GM19025 (cell line): ENCODE results near the gene TBC1D1.

ENCODE experiments used
- ATAC-seq: cut with Tn5 transposase; IDR thresholded peaks from one replicate; pipeline ENCODE4 v1.9.1; 2021; ENCODE audit warnings: mild to moderate bottlenecking, low read depth, moderate library complexity; ENCODE audit not compliant: unreplicated experiment

Gene TBC1D1

GRCh38 chr4:38154681-38155588 lies 264.1 kb downstream of the TBC1D1 start:
- ATAC-seq, result no peak

DNA sequence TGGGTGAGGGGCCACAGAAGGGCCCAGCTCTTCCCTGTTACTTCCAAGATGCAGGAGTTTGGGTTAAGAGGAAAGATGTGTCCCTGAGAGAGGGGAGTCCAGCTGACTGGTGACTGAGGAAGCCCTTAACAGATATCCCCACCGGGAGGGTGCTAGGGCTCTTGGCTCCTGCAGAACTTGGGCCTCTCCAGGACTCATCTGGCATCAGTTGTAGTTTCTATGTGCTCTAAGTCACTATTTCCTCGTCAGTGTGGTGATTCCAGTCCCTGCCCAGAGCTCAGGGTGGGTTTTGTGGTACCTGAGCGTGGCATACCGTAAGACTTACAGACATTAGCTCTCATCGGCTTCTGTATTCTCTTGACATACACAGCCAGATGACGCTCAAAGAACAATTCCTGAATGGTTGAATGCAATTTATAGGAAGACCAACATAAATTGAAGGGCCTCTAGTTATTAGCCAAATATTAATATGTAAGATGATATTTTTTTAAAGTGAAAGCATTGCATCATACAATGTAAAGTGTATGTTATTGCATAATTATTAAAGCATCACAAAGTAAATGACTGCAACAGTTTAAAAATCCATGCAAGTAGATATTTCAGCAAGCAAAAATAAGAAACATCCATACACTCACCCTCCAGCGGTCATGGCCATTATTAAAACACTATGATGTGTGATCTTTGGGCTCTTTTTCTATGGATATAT lies 264.9 kb downstream of the TBC1D1 start:
- no peak for ATAC-seq

DNA sequence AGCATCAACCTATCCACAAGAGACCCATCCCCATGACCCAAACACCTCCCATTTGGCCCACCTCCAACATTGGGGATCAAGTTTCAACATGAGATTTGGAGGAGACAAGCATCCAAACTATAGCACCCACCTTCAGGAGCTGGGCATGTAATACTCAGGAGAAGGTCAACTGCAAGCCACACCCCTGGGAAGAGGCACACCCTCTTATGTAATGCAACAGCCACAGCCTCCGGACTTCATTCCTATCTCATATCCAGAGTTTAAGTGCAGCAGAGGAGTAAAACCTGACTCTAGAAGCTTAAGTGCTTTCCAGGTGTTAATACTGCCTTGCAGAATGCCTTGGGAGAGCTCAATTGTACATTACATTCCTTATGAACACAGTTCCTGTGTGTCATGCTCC lies 266.7 kb downstream of the TBC1D1 start:
- ATAC-seq, result no peak

- ATAC-seq, result peak; percentile 89
Observed at GRCh38 chr4:38160487-38161207, 269.8 kb downstream of the TBC1D1 start.

- no peak for ATAC-seq
Observed at GRCh38 chr4:38161208-38162113, 270.6 kb downstream of the TBC1D1 start.

DNA sequence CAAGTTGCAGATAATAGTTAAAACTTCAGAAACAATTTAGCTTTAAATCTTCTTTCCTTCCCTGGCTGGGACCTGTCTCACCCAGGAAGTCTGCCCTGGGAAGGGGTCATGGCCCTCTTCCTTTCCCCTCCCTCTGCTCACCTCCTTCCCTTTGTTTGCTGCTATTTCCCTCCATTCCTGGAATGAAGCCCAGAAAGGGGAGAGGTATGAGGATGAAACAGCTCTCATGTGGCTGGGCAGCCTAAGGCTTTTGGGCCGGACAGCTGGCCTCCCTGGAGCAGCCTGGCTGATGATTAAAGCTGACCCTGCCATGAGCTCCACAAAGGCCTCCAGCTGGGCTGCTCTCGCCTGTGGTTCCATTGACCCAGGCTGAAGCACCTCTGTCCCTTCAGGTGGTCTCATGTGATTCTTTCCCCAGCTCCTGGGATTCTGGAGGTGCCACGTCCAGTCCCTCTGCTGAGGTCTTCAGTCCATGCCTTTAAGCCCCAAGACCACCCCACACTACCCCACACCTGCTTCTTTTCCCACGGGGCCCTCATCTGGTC lies 271.4 kb downstream of the TBC1D1 start:
- ATAC-seq, result no peak

- no peak for ATAC-seq
Observed at GRCh38 chr4:38163216-38164006, 272.5 kb downstream of the TBC1D1 start.

DNA sequence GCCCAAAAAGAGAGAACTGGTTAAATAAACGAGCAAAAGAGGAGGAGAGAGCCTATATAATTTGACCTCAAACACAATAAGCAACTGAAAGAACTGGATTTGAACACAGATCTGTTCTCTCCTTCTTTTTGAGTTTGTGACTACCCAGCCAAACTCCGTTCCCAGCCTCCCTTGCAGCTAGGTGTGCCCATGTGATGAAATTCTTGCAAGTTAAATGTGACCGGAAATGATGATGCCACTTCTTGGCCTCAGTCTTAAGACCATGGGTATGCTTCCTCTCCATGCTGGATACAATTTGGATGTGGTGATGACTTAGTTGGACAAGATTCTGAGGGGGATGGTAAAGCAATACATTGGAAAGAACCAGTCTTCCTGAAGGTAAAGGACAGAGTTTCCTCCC lies 273.5 kb downstream of the TBC1D1 start:
- ATAC-seq, result no peak

- no peak for ATAC-seq
Observed at GRCh38 chr4:38166082-38166481, 275.2 kb downstream of the TBC1D1 start.

GRCh38 chr4:38166768-38167167 lies 275.9 kb downstream of the TBC1D1 start:
- no peak for ATAC-seq

GRCh38 chr4:38167973-38168372 lies 277.1 kb downstream of the TBC1D1 start:
- ATAC-seq, result no peak

DNA sequence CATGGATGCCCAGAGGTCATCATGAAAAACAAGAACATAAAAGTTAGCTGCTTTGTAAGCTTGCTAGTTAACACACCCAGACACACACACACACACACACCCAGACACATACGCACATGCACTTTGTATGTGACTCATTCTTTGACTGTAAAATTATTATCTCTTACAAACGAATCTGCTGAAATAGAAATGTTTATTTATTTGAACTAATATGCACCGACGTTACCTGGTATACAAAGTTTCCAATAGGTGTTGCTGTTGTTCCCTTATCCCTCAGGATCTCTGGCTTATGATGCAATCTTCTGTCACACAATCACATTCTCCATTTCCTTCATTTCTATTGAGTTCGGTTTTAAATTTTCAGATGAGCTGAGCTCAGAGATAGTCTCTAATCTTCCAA lies 278.6 kb downstream of the TBC1D1 start:
- no peak for ATAC-seq

DNA sequence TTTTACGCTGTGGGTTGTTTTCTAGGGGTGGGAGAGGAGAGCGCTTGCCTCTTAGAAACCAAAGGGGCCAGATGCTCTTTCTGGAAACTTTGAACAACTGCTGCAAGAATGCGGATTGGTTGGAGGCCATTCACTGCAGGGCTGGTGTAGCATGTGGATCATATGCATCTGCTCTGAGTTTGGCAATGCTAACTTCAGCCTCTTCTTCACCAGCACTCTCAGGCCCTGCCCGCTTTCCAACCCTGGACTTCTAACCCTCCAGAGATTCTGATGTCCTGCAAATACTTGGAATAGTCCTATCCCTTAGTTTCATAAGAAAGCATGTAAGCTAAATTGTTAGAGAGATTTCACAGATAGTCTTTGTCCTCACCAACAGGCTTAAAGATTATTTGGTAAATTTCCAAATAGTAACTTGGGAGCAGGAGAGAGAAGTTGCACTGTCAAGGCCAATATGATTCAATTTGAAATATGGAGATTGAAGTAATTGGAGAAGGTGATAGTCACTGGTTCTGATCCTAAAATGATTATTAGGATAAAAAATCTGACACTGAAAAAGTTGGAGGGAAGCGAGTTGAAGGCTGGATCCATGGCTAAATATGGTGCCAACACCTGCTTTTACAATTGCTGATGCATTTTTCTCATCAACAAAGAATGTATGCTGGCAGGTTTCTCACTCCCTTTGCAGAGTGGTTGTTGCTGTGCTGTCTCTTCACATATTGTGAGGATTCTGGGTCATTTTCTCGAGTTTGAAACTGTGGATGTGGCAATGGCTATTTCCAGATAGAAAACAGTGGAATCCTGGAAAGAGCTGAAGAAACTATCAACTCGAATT lies 279.7 kb downstream of the TBC1D1 start:
- ATAC-seq, result no peak

DNA sequence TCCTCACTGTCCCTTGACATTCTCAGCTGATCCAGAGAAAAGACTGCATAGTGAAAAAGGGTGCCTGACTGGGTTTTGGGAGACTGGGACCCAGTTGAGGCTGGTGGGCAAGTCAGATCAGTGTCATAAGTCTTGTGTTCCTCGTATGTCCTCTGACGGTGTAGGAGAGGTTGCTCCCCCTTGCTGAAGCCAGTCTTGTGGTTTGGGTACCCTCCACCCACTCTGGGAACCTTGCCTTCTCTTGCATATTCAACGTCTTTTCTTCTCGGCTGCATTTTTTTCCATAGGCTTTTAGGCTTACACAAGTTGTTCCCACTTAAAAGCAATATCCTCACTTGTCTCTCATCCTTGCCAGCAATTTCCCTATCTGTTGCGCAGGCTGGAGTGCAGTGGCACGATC lies 281.2 kb downstream of the TBC1D1 start:
- no peak for ATAC-seq

GRCh38 chr4:38173935-38174518 lies 283.1 kb downstream of the TBC1D1 start:
- no peak for ATAC-seq

GRCh38 chr4:38174801-38175200 lies 283.9 kb downstream of the TBC1D1 start:
- no peak for ATAC-seq

DNA sequence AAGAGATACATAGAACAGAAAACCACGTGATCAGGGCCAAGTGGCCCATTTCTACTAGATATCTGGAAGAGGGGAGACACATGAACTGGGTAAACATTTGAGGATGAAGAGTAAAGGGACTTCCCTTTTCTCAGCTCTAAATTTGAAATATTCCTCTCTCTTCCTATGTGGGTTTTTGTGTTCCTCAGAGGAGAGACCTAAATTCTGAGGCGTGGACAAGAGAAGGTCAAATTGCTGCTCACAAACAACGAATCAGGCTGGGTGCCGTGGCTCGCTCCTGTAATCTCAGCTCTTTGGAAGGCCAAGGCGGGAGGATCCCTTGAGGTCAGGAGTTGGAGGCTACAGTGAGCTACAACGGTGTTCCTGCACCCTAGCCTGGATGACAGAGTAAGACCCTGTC lies 285.3 kb downstream of the TBC1D1 start:
- ATAC-seq, result no peak

- ATAC-seq, result no peak
Observed at GRCh38 chr4:38177035-38177546, 286.2 kb downstream of the TBC1D1 start.
